HEK293T (cell line): ENCODE results near the gene BAIAP2L2.

Experiments used
- CTBP1 ChIP-seq: fragments of 450-650 bp; IDR thresholded peaks from 2 replicates; pipeline ENCODE4 v1.6.1; 2016; ENCODE audit warnings: borderline replicate concordance
- NFRKB ChIP-seq: fragments of 450-650 bp; IDR thresholded peaks from 2 replicates; pipeline ENCODE4 v1.6.1; 2016; ENCODE audit warnings: mild to moderate bottlenecking, moderate library complexity
- TF ChIP-seq, protein P1 (sequence below): fragments of 450-650 bp; IDR thresholded peaks from 2 replicates; pipeline ENCODE4 v1.6.1; 2016

DNA sequence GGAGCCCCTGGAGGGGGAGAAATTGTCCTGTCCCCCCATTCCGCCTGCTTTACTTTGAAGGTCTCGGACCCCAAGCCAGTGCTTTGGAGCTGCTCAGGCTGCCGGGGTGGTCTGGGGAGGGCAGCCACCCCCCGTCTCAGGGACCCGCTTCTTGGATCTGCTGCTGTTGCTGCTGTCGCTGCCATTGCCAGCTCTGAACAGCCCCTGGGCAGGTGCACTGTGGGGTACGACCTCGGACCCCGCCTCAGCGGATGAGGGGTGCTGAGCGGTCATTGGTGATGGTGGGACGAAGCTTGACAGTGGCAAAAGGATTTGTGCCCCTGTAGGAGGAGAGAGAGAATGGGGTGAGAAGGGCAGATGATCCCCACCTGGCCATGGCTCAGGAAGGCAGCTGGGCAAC lies 25.4 kb downstream of the BAIAP2L2 start:
- TF ChIP-seq CTBP1 (no peak), NFRKB (no peak)
- TF ChIP-seq, protein P1, sequence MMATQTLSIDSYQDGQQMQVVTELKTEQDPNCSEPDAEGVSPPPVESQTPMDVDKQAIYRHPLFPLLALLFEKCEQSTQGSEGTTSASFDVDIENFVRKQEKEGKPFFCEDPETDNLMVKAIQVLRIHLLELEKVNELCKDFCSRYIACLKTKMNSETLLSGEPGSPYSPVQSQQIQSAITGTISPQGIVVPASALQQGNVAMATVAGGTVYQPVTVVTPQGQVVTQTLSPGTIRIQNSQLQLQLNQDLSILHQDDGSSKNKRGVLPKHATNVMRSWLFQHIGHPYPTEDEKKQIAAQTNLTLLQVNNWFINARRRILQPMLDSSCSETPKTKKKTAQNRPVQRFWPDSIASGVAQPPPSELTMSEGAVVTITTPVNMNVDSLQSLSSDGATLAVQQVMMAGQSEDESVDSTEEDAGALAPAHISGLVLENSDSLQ = no peak
